Measurements from ENCODE around the gene IRF3. TPM values are rescaled to one million over a fixed set of nuclear protein-coding genes. Genes with fewer than 3 reads are reported as not detected.

Gene IRF3
- total RNA-seq, 1 experiment from 2014 or later, result 205 TPM

DNA sequence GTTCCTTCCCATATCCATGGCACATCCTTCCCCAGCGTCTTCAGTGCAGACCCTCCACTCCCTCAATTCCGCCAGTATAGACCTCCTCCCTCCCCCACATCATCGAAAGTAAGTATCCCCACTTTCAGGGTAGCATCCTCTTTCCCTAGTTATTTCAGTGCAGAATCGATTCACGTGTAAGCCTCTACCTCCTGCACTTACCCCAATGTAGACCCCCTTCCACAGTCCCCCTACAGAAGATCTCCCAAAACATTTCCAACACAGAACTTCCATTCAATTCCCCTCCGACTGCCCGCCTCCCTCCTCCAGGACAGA lies 664 bp downstream of the IRF3 start:
- peak overlapping the region; percentile 74 for H3K14ac ChIP-seq (ENCODE audit: insufficient read depth, low read length)
- H4K91ac ChIP-seq (ENCODE audit: insufficient read length, low read depth, low read length), result no peak overlapping the region
- H2BK12ac ChIP-seq (ENCODE audit: insufficient read length, low read depth, low read length), result no peak overlapping the region
- WGBS (ENCODE audit: extremely low coverage, insufficient read length, low lambda C conversion rate), result no CpG with 5 or more reads among the region's 7 CpGs
- DNase-seq, result no peak
- H3K79me2 ChIP-seq (ENCODE audit: insufficient read depth, low read length), result peaks cover 5% of the 10 kb centered on the region; the same call in 1 of the 2 replicates
- H3K23ac ChIP-seq (ENCODE audit: insufficient read length, low read depth, low read length), result peak overlapping the region; percentile 9
- H3K4ac ChIP-seq (ENCODE audit: low read depth, low read length), result no peak overlapping the region; the same call in 1 of the 2 replicates
- H3K18ac ChIP-seq (ENCODE audit: insufficient read length, low read depth, low read length), result peak overlapping the region; percentile 56
- no peaks in the 10 kb centered on the region for H4K20me1 ChIP-seq (ENCODE audit: control insufficient read depth, insufficient read depth, insufficient read length)
- H3K4me1 ChIP-seq (ENCODE audit: insufficient read depth, low read length), result no peaks in the 10 kb centered on the region
- no peaks in the 10 kb centered on the region for H3K9me3 ChIP-seq (ENCODE audit: control insufficient read depth, low read depth, low read length)
- H3K9me3 Mint-ChIP-seq, result peaks cover 5 to 6% of the 10 kb centered on the region in 2 experiments
- H3K27me3 Mint-ChIP-seq (ENCODE audit: low read depth), result peaks cover 3% of the 10 kb centered on the region
- no peak overlapping the region for H2BK5ac ChIP-seq (ENCODE audit: insufficient read length, low read length)
- no peak overlapping the region for H2BK15ac ChIP-seq (ENCODE audit: low read depth, low read length)
- TF ChIP-seq, protein P1, sequence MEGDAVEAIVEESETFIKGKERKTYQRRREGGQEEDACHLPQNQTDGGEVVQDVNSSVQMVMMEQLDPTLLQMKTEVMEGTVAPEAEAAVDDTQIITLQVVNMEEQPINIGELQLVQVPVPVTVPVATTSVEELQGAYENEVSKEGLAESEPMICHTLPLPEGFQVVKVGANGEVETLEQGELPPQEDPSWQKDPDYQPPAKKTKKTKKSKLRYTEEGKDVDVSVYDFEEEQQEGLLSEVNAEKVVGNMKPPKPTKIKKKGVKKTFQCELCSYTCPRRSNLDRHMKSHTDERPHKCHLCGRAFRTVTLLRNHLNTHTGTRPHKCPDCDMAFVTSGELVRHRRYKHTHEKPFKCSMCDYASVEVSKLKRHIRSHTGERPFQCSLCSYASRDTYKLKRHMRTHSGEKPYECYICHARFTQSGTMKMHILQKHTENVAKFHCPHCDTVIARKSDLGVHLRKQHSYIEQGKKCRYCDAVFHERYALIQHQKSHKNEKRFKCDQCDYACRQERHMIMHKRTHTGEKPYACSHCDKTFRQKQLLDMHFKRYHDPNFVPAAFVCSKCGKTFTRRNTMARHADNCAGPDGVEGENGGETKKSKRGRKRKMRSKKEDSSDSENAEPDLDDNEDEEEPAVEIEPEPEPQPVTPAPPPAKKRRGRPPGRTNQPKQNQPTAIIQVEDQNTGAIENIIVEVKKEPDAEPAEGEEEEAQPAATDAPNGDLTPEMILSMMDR (conservative IDR thresholded peaks at IDR 0.05), result no peak
- no peak overlapping the region for H2BK120ac ChIP-seq (ENCODE audit: low read depth, low read length, poor library complexity, severe bottlenecking)
- no peak overlapping the region for H4K8ac ChIP-seq (replicated peaks; ENCODE audit: insufficient read length, low read depth, low read length)
- H3T11ph ChIP-seq (ENCODE audit: low read length), result no peak overlapping the region
- peaks cover 11% of the 10 kb centered on the region for H3K79me1 ChIP-seq (ENCODE audit: insufficient read depth, low read depth, low read length, poor library complexity, severe bottlenecking)
- no peak overlapping the region for H4K5ac ChIP-seq (ENCODE audit: insufficient read length, low read depth, low read length)
- peaks cover 12 to 37% of the 10 kb centered on the region in 2 experiments for H3K4me1 Mint-ChIP-seq
- H3K27me3 ChIP-seq (ENCODE audit: insufficient read depth, low read length), result no peaks in the 10 kb centered on the region
- peak overlapping the region; percentile 96 to 99 (median 96) for H3K27ac Mint-ChIP-seq
- H3K27ac ChIP-seq (ENCODE audit: insufficient read length, low read depth, low read length), result peak overlapping the region; percentile 54
- H3K9ac ChIP-seq (ENCODE audit: extremely low read depth, insufficient read length, low read length), result peak overlapping the region; percentile 88
- H2AK5ac ChIP-seq (ENCODE audit: insufficient read length, low read length), result no peak overlapping the region
- peaks cover 18% of the 10 kb centered on the region for H3K23me2 ChIP-seq (ENCODE audit: insufficient read length, low read depth, low read length, poor library complexity, severe bottlenecking)
- H2BK20ac ChIP-seq (ENCODE audit: low read depth, low read length, poor library complexity, severe bottlenecking), result no peak overlapping the region
- no peak overlapping the region for H2AFZ ChIP-seq (ENCODE audit: low read length)
- peak overlapping the region; percentile 37 for H3K56ac ChIP-seq (ENCODE audit: insufficient read length, low read depth, low read length)
- peaks cover 39 to 61% (median 59%) of the 10 kb centered on the region in 3 experiments for H3K36me3 Mint-ChIP-seq (ENCODE audit: insufficient read depth in 1 of 3, low read depth in 3 of 3)
- H3K4me3 Mint-ChIP-seq, result peak overlapping the region; percentile 99 to 100
- H3K4me2 ChIP-seq (ENCODE audit: insufficient read depth, insufficient read length, low read length), result peak overlapping the region; percentile 99
